GM18868 (cell line): ENCODE measurements around the gene SSH3.
"Not testable (repeated sequence)": the region's sequence is repeated elsewhere in the genome, so short reads cannot be mapped to it uniquely, and the experiment has no call there.

Source experiments
- ATAC-seq: cut with Tn5 transposase; IDR thresholded peaks from one replicate; pipeline ENCODE4 v1.9.1; 2021; ENCODE audit warnings: mild to moderate bottlenecking, moderate library complexity; ENCODE audit not compliant: unreplicated experiment

The SSH3 gene

GRCh38 chr11:67303132-67303834 is at the start of gene SSH3:
SSH3 (plus strand) TSS chr11:67303530; CDS start chr11:67303626, 96 bp downstream.
- no peak for ATAC-seq

DNA sequence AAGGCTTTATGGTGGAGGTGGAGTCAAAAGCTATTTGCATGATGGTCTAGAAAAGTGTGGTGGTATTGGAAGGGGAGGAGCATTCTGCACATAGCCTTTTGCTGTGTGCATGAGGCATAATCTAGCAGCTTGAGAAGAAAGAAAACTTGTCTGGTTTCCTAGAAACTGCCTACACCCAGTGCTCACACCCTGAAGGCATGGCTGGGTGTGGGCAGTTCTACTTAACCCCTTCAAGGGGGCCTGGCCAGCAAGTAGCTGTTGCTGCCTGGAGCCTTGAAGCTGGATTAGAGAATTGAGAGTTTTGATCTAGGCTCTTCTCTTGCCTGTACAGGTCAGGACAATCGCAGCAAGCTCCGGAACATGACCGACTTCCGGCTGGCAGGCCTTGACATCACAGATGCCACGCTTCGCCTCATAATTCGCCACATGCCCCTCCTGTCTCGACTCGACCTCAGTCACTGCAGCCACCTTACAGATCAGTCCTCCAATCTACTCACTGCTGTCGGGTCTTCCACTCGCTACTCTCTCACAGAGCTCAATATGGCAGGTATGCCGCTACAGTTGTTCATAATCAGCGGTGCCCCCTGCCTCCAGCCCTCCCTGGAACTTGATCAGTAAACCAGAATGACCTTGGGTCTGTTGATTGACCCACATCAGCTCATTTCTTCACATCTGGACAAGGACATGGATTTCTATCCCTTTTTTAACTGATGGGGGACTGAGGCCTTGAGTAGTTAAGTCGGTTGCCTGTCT is 49.3 kb upstream of the SSH3 start:
- ATAC-seq = no peak

DNA sequence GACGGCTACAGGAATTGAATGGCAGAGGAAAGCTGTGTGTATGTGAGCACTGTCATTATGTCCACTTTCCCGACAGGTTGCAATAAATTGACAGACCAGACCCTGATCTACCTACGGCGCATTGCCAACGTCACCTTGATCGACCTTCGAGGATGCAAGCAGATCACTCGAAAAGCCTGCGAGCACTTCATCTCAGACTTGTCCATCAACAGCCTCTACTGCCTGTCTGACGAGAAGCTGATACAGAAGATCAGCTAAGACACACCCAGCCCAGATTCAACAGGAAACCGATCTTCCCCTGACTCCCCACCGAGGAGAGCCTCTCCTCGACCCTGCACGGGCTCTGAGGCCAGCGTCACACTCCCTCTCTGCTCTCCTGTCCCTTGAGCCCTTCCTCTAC is 48.5 kb upstream of the SSH3 start:
- ATAC-seq = no peak

GRCh38 chr11:67255353-67255752 is 48.0 kb upstream of the SSH3 start:
- no peak for ATAC-seq

- no peak for ATAC-seq
Observed at GRCh38 chr11:67255864-67256263, 47.5 kb upstream of the SSH3 start.

DNA sequence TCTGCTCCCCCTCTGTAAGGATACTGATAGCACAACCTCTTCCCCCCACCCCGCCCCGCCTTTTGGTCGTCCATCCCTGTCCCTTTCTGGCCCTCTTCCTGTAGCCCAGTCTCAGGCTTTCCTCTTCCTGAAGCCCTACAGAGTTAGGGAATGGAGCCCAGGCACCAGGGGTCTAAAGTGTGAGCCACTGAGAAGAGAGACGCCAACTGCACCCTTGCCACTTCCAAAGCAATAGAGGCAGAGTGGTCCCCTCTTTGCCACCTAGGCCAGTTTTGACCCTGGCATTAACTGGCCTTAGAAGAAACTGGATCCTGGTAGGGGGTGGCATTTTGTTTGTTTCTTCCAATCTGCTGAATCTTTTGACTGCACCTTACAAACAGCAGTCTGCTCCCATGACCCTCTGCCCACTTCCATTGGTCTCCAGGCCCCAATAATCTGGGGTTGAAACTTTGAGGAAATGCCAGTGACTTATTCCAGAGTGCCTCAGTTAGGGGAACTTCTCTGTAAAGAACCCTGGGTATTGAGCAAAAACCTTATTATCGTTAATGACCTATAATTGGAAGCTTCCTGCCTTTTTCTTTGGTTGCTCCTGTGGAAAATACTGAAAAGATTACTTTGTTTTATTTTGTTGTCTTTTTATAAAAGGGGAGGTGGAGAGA is 46.7 kb upstream of the SSH3 start:
- no peak for ATAC-seq

GRCh38 chr11:67260406-67260805 is 42.9 kb upstream of the SSH3 start:
- ATAC-seq = no peak

- not testable (repeated sequence) for ATAC-seq
Observed at GRCh38 chr11:67260885-67261639, 42.3 kb upstream of the SSH3 start.

- ATAC-seq = no peak
Observed at GRCh38 chr11:67261640-67261945, 41.7 kb upstream of the SSH3 start.

GRCh38 chr11:67261946-67262681 is 41.2 kb upstream of the SSH3 start:
- ATAC-seq = no peak

GRCh38 chr11:67262731-67263675 is 40.3 kb upstream of the SSH3 start:
- ATAC-seq = no peak

GRCh38 chr11:67264260-67264659 is 39.1 kb upstream of the SSH3 start:
- no peak for ATAC-seq

DNA sequence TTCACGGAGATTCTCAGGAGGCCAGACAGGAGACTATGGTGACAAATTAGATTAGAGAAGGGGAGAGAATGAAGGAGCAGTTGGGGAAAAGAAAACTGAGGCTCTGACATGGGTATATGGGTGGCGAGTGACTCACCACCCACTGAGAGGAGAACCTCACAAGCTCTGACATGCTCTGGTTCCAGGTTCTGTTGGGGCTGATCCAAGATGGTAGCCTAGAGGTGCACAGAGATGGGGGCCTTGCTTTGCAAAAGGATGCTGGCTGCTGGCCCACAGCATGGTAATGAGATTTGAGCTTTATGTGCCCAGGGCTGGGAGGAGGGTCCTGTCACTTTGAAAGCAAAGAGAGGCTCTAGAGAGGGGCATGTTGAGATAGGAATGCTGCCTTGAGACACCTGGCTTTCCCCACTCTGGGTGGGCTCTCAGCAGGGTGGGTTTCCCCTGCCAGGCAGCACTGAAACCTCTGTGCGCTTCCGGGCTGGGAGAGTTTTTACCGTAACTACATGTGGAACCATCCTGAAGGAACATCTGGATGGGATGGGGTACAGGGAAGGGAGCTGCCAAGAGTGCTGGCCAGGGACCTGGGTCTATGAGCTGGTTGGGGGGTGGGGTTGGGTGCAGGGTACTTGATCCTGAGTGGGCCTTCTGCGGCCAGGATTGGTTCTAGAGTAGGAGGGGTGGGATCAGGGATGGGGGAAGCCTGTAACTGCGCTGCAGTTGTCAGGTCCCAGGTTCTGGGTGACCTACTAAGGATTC is 38.3 kb upstream of the SSH3 start:
- ATAC-seq = no peak

- ATAC-seq = no peak
Observed at GRCh38 chr11:67265633-67266448, 37.5 kb upstream of the SSH3 start.

GRCh38 chr11:67266449-67267187 is 36.7 kb upstream of the SSH3 start, which contains the start of gene GRK2:
GRK2 (plus strand) TSS chr11:67266473; CDS start chr11:67266700, 227 bp downstream.
- no peak for ATAC-seq

DNA sequence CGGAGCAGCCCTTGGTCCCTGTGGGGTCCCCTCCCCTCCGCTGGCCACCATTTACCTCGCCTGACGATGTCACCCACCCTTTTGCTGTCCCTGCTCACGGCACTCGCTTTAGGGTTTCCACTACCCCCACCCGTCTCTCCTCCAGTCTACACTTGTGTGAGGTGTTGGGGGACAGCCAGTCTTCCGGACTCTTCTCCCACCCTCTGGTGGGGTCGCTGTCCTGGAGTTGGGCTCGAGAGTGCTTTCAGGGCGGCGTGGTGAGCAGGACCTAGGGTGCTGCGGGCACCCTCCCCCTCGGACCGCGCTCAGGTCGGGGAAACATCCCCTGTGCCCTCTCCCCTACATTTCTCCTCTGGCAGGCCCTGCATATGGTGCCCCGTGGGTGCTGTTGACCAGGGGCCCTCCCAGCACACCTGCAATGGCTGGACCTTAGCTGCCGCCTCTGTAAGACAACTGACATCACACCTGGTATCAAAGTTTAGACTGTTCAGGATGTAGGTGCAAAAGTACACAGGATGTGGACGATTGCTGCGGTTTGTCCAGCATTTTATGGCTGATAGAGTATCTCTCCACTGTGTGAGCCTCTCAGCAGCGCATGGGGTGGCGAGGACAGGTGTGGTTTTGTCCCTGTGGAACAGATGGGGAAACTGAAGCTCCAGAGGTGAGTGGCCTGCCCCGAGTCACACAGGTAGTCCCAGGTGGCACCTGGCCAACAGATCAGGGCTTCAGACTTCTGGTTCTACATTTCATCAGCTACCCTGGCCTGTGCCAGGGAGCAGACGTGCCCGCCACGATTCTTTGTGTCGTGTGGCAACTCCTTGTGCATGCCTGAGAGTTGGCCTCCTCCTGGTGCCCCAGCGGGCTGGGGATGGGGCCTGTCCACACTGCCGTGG is 35.9 kb upstream of the SSH3 start:
- ATAC-seq = no peak
